HL-60/S4 (cell line): ENCODE data around the gene NBPF12.
"Not testable (repeated sequence)": the region's sequence is repeated elsewhere in the genome, so short reads cannot be mapped to it uniquely, and the experiment has no call there.

Experiments used
- in situ Hi-C: fragments of 300-500 bp; cut with MboI; formaldehyde crosslinking; loops from 2 replicates; pipeline ENCODE4 v1.14.3; 2022; ENCODE audit warnings: low sequenced_read_pairs

The NBPF12 gene

DNA sequence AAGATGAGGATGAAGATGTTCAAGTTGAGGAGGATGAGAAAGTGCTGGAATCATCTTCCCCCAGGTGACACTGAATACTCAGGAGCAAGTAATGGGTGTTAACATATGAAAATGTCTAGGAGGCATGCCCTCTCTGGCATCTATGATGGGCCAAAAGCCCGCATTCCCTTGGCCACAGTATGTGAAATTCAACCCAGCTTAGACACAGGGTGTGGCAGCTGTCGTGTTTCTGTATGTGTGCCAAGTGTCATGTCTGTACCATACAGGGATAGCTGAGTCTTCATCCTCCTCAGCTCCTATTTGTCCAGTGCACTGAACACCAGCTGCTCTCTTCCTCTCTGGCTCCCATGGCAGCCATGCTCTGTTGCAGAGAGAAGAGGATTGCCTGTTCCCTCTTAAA, 32.5 kb downstream of the NBPF12 start:
- in situ Hi-C loops, result not testable (repeated sequence)

DNA sequence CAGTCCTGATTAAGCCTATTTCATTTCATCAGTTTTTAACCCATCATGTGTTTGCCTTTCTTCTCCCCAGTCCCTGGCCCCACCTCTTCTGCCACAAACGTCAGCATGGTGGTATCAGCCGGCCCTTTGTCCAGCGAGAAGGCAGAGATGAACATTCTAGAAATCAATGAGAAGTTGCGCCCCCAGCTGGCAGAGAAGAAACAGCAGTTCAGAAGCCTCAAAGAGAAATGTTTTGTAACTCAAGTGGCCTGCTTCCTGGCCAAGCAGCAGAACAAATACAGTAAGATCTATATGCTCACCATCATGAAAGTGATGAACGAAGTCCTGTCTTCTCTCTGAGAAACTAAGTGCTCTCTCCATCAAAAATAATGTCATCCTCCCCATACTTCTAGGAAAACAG, 34.6 kb downstream of the NBPF12 start:
- in situ Hi-C loops, result not testable (repeated sequence)

DNA sequence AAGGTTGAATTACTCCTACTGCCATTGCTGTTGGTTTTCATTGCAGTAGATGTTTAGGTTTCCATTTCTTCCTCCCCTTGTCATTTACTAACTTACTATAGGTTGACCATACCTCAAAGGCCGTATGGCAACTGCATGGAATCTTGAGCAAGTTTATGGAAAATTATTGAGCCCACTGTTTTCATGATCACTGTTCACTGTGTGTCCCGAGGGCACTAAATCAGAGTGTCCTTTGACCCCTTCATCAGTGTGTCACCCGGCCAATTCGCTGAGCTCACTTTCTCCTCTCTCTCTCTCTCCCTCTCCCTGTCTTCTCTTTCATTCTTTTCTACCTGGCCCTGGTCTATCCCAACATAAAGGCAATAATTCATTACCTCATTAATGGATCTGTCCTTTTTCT, 47.7 kb downstream of the NBPF12 start:
- in situ Hi-C loops, result not testable (repeated sequence)

DNA sequence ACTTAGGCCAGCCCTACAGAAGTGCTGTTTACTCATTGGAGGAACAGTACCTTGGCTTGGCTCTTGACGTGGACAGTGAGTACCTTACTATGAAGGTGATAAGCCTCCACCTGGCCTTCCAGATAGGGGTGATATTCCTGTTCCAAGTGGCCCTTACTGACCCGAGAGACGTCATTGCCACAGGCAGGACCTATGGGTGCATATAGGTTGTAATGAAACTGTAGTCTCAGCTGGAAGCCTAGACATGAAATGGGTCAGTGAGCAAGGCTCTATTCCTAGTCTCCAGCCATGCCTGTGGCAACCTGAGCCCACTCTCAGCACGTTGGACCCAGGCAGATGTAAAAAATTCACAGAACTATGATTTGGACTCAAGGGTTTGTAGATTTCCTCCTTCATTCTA, 48.3 kb downstream of the NBPF12 start:
- in situ Hi-C loops, result not testable (repeated sequence)

DNA sequence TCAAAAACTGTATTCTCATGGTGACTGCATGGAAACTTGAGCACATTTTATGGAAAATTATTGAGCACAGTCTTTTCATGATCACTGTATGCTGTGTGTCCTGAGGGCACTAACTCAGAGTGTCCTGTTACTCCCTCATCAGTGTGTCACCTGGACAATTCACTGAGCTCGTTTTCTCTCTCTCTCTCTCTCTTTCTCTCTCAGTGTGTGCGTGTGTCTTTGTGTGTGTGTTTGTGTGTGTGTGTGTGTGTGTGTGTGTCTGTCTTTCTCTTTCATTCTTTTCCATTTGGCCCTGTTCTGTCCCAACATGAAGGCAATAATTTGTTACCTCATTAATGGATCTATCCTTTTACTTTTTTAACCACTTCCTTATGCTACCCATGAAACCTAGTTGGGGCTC, 49.4 kb downstream of the NBPF12 start:
- in situ Hi-C loops, result not testable (repeated sequence)

DNA sequence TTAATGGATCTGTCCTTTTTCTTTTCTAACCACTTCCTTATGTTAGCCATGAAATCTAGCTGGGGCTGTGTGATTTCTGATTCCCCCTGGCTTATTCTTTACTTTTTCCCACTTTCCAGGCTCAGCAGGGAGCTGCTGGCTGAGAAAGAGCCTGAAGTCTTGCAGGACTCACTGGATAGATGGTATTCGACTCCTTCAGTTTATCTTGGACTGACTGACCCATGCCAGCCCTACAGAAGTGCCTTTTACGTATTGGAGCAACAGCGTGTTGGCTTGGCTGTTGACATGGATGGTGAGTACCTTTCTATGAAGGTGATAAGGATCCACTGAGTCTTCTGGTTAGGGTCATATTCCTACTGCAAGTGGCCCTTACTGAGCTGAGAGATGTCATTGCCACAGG, 51.3 kb downstream of the NBPF12 start:
- in situ Hi-C loops, result not testable (repeated sequence)

DNA sequence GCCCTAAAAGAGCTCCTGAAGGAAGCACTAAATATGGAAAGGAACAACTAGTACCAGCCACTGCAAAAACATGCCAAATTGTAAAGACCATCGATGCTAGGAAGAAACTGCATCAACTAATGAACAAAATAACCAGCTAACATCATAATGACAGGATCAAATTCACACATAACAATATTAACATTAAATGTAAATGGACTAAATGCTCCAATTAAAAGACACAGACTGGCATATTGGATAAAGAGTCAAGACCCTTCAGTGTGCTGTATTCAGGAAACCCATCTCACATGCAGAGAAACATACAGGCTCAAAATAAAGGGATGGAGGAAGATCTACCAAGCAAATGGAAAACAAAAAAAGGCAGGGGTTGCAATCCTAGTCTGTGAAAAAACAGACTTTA, 70.4 kb downstream of the NBPF12 start:
- in situ Hi-C loops, result not testable (repeated sequence)

DNA sequence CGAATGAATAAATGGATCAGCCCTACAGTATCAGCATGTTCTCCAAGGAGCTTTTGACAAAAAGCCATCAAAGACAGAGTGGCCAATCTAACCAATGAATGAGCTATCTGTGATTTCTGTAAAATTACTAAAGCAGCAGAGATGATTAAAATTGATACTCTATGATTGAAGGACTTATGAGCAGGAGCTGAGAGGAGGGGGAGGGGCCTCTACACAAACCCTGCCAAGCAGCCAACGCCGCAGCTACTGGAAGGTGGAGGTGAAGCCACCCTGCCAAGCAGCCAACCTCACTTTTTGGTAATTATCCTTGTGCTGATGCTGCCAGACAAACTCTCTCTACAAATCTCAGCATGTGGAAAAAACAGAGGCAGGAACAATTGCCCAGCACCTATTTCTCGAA, 88.9 kb downstream of the NBPF12 start:
- in situ Hi-C loops, result not testable (repeated sequence)

DNA sequence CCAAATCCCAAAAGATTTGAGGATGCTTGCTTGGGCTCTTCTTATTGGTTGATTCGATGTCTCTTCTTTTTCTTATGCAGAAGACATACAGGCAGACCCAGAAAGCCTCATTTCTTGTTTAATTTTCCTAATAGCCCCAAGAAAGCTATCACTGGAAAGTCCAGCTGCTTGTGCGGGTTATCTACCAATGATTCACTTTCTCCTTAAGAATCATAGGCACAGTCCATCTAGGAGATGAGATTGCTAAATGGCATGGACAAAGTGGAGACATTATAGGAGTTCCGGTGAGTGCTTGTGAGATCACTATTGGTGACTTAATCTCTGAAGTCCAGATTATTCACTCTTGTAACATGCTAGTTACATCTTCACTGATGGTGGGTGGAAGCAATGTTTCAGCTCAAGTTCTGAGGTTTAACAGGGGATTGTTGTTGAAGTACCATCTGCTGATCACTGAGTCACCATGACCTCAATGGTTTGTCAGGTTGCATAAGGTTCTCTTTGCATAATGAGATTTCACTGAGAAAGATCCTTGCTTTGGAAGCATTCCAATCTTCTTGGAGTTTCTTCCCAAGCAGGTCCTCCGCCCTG, 92.0 kb downstream of the NBPF12 start:
- in situ Hi-C loops, result not testable (repeated sequence)

DNA sequence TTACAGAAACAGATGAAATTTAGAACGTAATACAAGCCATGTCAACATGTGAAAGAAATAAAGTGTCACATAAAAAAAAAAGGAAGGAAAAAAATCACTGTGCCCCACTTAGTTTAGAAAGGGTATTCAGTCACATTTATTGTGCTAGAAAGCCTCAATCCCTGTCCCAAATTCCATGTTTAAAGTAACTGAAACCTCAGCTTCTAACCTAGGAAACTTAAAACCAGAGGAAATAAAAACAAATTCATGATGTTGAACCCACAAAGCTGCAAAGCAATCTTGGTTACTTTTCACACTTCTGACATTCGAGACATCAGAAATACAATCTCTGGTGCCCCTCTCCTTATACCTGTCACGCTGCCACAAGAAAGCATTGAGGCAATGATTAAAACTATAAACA, 101.8 kb downstream of the NBPF12 start:
- in situ Hi-C loops, result no loop called here

DNA sequence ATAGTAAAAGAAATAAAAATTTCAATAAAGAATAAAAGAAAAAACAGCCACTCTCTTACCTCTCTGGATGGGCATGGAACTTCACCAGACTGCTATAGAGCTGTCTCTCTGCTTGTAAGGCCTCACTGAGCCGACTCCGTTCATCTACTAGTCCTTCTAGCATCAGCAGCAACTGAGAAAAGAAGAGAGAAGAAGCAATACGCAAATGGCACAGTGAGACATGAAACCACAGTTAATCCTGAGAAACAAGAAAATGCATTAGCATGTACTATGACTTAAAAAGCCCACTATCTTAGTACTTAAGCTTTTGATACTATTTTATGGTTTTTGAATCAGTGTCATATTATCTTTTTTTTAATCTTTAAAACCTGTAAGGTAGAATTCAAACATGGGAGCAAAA, 104.8 kb downstream of the NBPF12 start:
- in situ Hi-C loops, result not testable (repeated sequence)

DNA sequence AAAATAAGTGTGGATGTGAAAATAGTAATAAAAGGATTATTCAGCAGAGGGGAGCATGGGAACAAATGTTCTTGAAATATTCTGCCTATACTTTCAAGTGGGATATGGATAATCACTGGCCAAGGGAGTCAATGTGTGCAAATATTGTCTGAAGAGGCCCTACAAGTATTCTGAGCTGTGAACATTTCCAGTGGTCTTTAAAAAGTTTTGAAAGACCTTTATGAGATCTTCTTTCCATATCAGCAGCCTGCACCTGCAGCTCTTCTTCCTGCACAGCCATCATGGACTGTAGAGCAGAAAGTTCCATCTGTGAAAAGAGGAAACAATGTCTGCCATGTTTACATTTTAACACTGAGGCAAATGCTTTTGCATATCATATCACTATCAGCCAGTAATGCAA, 106.4 kb downstream of the NBPF12 start:
- in situ Hi-C loops, result not testable (repeated sequence)
